OCI-LY7 (cell line): ENCODE results near the gene SRPRA.
"Not testable (repeated sequence)": the region's sequence is repeated elsewhere in the genome, so short reads cannot be mapped to it uniquely, and the experiment has no call there.

ENCODE experiments used
- CTCF ChIP-seq: fragments of 200-600 bp; sonication (generic); conservative IDR thresholded peaks from 2 replicates; pipeline ENCODE4 v1.5.1; 2014; ENCODE audit warnings: mild to moderate bottlenecking, antibody characterized with exemption, low read length, moderate library complexity, mixed read lengths
- EZH2phosphoT487 ChIP-seq: fragments of 200-600 bp; sonication (generic); IDR thresholded peaks from 2 replicates; pipeline ENCODE4 v1.6.1; 2018; ENCODE audit warnings: low read depth, borderline replicate concordance, mild to moderate bottlenecking, mixed run types, antibody characterized with exemption, low read length, moderate library complexity, mixed read lengths

GRCh38 chr11:126308771-126309170 lies 40.1 kb upstream of the SRPRA start:
- not testable (repeated sequence) for TF ChIP-seq CTCF, EZH2phosphoT487
